Endothelial cell of umbilical vein (primary cell): ENCODE results near the gene MTG2.

Experiments
- POLR2A ChIP-seq: IDR thresholded peaks from 2 replicates; pipeline ENCODE4 v1.6.1; 2012; ENCODE audit warnings: low read depth, mild to moderate bottlenecking, control low read depth, low read length
- POLR2AphosphoS5 ChIP-seq: IDR thresholded peaks from 2 replicates; pipeline ENCODE4 v1.6.1; 2012; ENCODE audit warnings: low read depth, mild to moderate bottlenecking, control low read depth, low read length, moderate library complexity; ENCODE audit not compliant: insufficient read depth

- TF ChIP-seq POLR2A (no peak), POLR2AphosphoS5 (no peak)
Observed at GRCh38 chr20:62170536-62170935, 12.3 kb upstream of the MTG2 start.
